RWPE1 (cell line): ENCODE measurements around the gene ABHD17A.
A peak's percentile ranks its signal among the peaks of the same experiment; 100 is the strongest.

Source experiments
- CTCF ChIA-PET: fragments of 350-600 bp; sonication (Branson Sonifier 250); formaldehyde crosslinking; extraction: SDS; loops from one replicate; lab custom pipeline; 2021; lab: Yijun Ruan, JAX
- POLR2A ChIA-PET: fragments of 400-600 bp; formaldehyde crosslinking; extraction: SDS; loops from one replicate; lab custom pipeline; 2020; ENCODE audit warnings: antibody characterized with exemption; ENCODE audit not compliant: low non-redundant PET; lab: Yijun Ruan, JAX
- DNase-seq: peaks from one replicate; pipeline ENCODE4 v3.0.0; 2012; ENCODE audit warnings: low spot score
- H3K27ac ChIP-seq: fragments of 450-650 bp; 2 replicates; pipeline ENCODE4 v1.5.1; 2017
- TF ChIP-seq, protein P1 (sequence below): fragments of 450-650 bp; conservative IDR thresholded peaks from 2 replicates; pipeline ENCODE4 v1.5.1; 2017; ENCODE audit warnings: low read depth, mild to moderate bottlenecking

Gene ABHD17A

DNA sequence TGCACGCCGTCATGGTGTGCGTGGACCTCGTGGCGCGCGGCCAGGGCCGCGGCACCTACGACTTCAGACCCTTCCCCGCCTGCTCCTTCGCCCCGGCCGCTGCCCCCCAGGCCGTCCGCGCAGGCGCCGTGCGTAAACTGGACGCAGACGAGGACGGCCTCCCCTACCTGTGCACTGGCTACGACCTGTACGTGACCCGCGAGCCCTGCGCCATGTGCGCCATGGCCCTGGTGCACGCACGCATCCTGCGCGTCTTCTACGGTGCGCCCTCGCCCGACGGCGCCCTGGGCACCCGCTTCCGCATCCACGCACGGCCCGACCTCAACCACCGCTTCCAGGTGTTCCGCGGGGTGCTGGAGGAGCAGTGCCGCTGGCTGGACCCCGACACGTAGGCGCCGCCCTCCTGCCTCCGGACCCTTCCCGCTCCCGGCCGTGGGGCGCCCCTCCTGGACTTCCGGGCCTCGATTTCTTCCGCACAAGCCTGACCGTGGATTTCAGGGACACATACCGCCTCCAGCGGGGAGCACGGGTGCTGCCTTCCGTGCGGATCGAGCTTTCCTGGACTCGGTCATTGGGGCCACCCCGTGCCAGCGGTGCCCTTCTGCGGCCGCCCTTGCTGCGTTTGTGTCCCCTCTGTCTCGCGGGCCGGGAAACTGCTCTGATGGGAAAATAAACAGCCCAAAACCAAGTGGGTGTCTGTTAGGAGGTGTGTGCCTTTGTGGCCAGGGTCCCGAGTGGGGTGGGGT lies 27.6 kb upstream of the ABHD17A start:
- CTCF ChIA-PET, result interaction anchor here (2.0 kb wide), 1 partner anchor 17 kb away, joined by 5 read pairs; no protein-coding TSS in a partner anchor

DNA sequence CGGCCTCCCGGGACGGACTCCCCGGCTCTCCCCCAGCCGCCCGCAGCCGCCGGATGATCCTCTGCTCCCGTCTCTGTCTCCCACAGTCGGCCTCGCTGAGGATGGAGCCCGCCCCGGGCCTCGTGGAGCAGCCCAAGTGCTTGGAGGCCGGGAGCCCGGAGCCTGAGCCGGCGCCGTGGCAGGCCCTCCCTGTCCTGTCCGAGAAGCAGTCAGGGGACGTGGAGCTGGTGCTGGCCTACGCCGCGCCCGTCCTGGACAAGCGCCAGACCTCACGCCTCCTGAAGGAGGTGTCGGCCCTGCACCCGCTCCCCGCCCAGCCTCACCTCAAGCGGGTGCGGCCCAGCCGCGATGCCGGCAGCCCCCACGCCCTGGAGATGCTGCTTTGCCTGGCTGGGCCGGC lies 26.7 kb upstream of the ABHD17A start:
- TF ChIP-seq, protein P1, sequence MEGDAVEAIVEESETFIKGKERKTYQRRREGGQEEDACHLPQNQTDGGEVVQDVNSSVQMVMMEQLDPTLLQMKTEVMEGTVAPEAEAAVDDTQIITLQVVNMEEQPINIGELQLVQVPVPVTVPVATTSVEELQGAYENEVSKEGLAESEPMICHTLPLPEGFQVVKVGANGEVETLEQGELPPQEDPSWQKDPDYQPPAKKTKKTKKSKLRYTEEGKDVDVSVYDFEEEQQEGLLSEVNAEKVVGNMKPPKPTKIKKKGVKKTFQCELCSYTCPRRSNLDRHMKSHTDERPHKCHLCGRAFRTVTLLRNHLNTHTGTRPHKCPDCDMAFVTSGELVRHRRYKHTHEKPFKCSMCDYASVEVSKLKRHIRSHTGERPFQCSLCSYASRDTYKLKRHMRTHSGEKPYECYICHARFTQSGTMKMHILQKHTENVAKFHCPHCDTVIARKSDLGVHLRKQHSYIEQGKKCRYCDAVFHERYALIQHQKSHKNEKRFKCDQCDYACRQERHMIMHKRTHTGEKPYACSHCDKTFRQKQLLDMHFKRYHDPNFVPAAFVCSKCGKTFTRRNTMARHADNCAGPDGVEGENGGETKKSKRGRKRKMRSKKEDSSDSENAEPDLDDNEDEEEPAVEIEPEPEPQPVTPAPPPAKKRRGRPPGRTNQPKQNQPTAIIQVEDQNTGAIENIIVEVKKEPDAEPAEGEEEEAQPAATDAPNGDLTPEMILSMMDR, result no peak
- no peak for DNase-seq
- POLR2A ChIA-PET, result no interaction called here
- H3K27ac ChIP-seq, result peak overlapping the region; percentile 83
- CTCF ChIA-PET, result interaction anchor here (0.7 kb wide), 1 partner anchor 86 kb away, joined by 4 read pairs; no protein-coding TSS in a partner anchor

More for the DNA sequence above, 27.6 kb upstream of the ABHD17A start:
- DNase-seq, result no peak
- POLR2A ChIA-PET, result no interaction called here
- H3K27ac ChIP-seq, result peak overlapping the region; percentile 83; the same call in 1 of the 2 replicates
- TF ChIP-seq, protein P1, result no peak

GRCh38 chr19:1911098-1911497 lies 25.8 kb upstream of the ABHD17A start:
- ChIA-PET CTCF (no interaction called here), POLR2A (no interaction called here)
- peak overlapping the region; percentile 83 for H3K27ac ChIP-seq
- TF ChIP-seq, protein P1, result no peak
- DNase-seq, result no peak

DNA sequence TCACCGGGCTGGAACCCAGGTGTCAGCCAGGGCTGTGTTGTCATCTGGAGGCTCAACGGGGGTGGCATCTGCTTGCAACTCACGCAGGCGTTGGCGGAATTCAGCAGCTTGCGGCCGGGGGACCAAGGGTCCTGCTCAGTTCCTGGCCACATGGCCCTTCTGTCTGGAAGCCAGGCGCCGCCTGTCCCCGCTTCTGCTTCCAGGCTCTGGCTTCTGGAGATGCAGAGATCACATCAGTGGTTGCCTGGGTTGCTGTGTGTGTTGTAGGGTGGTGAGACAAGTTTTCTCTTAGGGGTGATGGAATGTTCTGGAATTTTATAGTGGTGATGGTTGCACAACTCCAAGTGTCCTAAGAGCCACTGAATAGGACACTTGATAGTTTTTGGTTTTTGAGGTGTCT lies 24.9 kb upstream of the ABHD17A start:
- no peak for DNase-seq
- POLR2A ChIA-PET, result no interaction called here
- CTCF ChIA-PET, result interaction anchor here (1.0 kb wide), 1 partner anchor 20 kb away, joined by 4 read pairs; no protein-coding TSS in a partner anchor
- TF ChIP-seq, protein P1, result no peak
- H3K27ac ChIP-seq, result peak overlapping the region; percentile 83

GRCh38 chr19:1909761-1910080 lies 24.4 kb upstream of the ABHD17A start:
- TF ChIP-seq, protein P1, result no peak
- POLR2A ChIA-PET, result no interaction called here
- H3K27ac ChIP-seq, result peak overlapping the region; percentile 83
- CTCF ChIA-PET, result interaction anchor here (1.0 kb wide), 1 partner anchor 20 kb away, joined by 4 read pairs; no protein-coding TSS in a partner anchor
- DNase-seq, result no peak

- ChIA-PET POLR2A (no interaction called here), CTCF (interaction anchor here (0.6 to 0.7 kb wide), 2 partner anchors 11 to 21 kb away, joined by 3 read pairs; no protein-coding TSS in a partner anchor)
- peak overlapping the region; percentile 83 for H3K27ac ChIP-seq
- TF ChIP-seq, protein P1, result no peak
- no peak for DNase-seq
Observed at GRCh38 chr19:1908364-1908678, 23.0 kb upstream of the ABHD17A start.
